NCI-H524 treated with DMSO at 0.1 percent for 48 hours (cell line): ENCODE measurements around the gene ITGAE.
"Not testable (repeated sequence)": the region's sequence is repeated elsewhere in the genome, so short reads cannot be mapped to it uniquely, and the experiment has no call there.

Experiments used
- DNase-seq: peaks from one replicate; lab custom pipeline; 2025; lab: John Stamatoyannopoulos, UW

Gene ITGAE

GRCh38 chr17:3800362-3801271 lies at the start of gene ITGAE:
Gene ITGAE (minus strand): TSS chr17:3801188. CDS start chr17:3801144, 44 bp downstream.
- no peak for DNase-seq

GRCh38 chr17:3848229-3848835 lies 47.3 kb upstream of the ITGAE start:
- no peak for DNase-seq

GRCh38 chr17:3847165-3847670 lies 46.2 kb upstream of the ITGAE start:
- no peak for DNase-seq

- no peak for DNase-seq
Measured at GRCh38 chr17:3846437-3847164, 45.6 kb upstream of the ITGAE start.

GRCh38 chr17:3845621-3846436 lies 44.8 kb upstream of the ITGAE start, which contains the start of gene NCBP3:
Gene NCBP3 (minus strand): TSS chr17:3846246. CDS start chr17:3846223, 23 bp downstream.
- DNase-seq: peak; percentile 32

- DNase-seq: no peak
Measured at GRCh38 chr17:3845291-3845620, 44.3 kb upstream of the ITGAE start.

GRCh38 chr17:3844556-3844955 lies 43.6 kb upstream of the ITGAE start:
- not testable (repeated sequence) for DNase-seq

GRCh38 chr17:3843935-3844516 lies 43.0 kb upstream of the ITGAE start:
- DNase-seq: no peak

- no peak for DNase-seq
Measured at GRCh38 chr17:3838206-3838605, 37.2 kb upstream of the ITGAE start.

- no peak for DNase-seq
Measured at GRCh38 chr17:3836551-3836950, 35.6 kb upstream of the ITGAE start.

GRCh38 chr17:3835410-3836229 lies 34.6 kb upstream of the ITGAE start:
- no peak for DNase-seq

GRCh38 chr17:3834811-3835210 lies 33.8 kb upstream of the ITGAE start:
- no peak for DNase-seq

- DNase-seq: no peak
Measured at GRCh38 chr17:3828852-3829232, 27.9 kb upstream of the ITGAE start.

- DNase-seq: no peak
Measured at GRCh38 chr17:3828151-3828851, 27.3 kb upstream of the ITGAE start.

GRCh38 chr17:3827124-3827773 lies 26.3 kb upstream of the ITGAE start:
- no peak for DNase-seq

- no peak for DNase-seq
Measured at GRCh38 chr17:3826191-3826590, 25.2 kb upstream of the ITGAE start.

- DNase-seq: no peak
Measured at GRCh38 chr17:3821101-3821500, 20.1 kb upstream of the ITGAE start.

GRCh38 chr17:3818786-3819185 lies 17.8 kb upstream of the ITGAE start:
- no peak for DNase-seq
